HepG2 (cell line): ENCODE measurements around the gene OS9. TPM values are rescaled to one million over a fixed set of nuclear protein-coding genes. Genes with fewer than 3 reads are reported as not detected.

ENCODE experiments used
- ATAC-seq: fragments of 200-7000 bp; cut with Tn5 transposase; 3 replicates; pipeline ENCODE4 v1.9.1; 2020; ENCODE audit warnings: mild to moderate bottlenecking, moderate library complexity
- BruUV-seq: library from RNA; stranded (reverse); fragments of 400-500 nt; replicated peaks from 2 replicates; lab custom pipeline; 2021; lab: Mats Ljungman, UMichigan
- CTCF ChIA-PET: fragments of 300-600 bp; formaldehyde crosslinking; extraction: SDS; loops from one replicate; lab custom pipeline; 2021; ENCODE audit warnings: low total read pairs, inconsistent platforms, low intra/inter-chr PET ratio; lab: Yijun Ruan, JAX
- POLR2A ChIA-PET: fragments of 350-600 bp; sonication (Branson Sonifier 250); formaldehyde crosslinking; loops from one replicate; lab custom pipeline; 2020; ENCODE audit warnings: antibody characterized with exemption, inconsistent platforms; lab: Yijun Ruan, JAX
- DNase-seq: peaks from one replicate; pipeline ENCODE4 v3.0.0-alpha.2; 2015; ENCODE audit warnings: low spot score
- FAIRE-seq: peaks from 3 replicates; lab custom pipeline; 2011; peaks lifted over from hg19 to GRCh38; lab: Jason Lieb, UNC
- H2AFZ ChIP-seq: one replicate; pipeline ENCODE4 v1.6.1; 2011; ENCODE audit warnings: low read length, inconsistent platforms
- H3K27ac ChIP-seq: fragments of 300-600 bp; 3 replicates; pipeline ENCODE4 v1.8.0; 2011; ENCODE audit warnings: mixed run types, mild to moderate bottlenecking, mixed read lengths, low read length, inconsistent platforms; ENCODE audit not compliant: insufficient read depth; ENCODE audit errors: extremely low read length
- H3K27me3 ChIP-seq, 2 experiments: fragments of 200-600 bp in 1 of 2; 2 replicates in 1 of 2; 3 replicates in 1 of 2; pipeline versions ENCODE4 v1.6.0 to v1.8.0; 2011; ENCODE audit warnings: low read length in 2 of 2, mild to moderate bottlenecking in 2 of 2, moderate library complexity in 2 of 2, inconsistent platforms in 1 of 2; ENCODE audit not compliant: insufficient read depth in 2 of 2, control insufficient read depth in 1 of 2
- H3K36me3 ChIP-seq, 2 experiments: fragments of 200-600 bp in 1 of 2; replicated peaks in 1 of 2; 2 replicates in 1 of 2; 3 replicates in 1 of 2; pipeline versions ENCODE4 v1.5.1 to v1.8.0; 2011; ENCODE audit warnings: low read length in 2 of 2, inconsistent platforms in 1 of 2; ENCODE audit not compliant: insufficient read depth in 2 of 2, control insufficient read depth in 1 of 2
- H3K4me1 ChIP-seq: 2 replicates; pipeline ENCODE4 v1.5.1; 2012; ENCODE audit warnings: low read length, inconsistent platforms; ENCODE audit not compliant: insufficient read depth
- H3K4me2 ChIP-seq: 2 replicates; pipeline ENCODE4 v1.6.0; 2011; ENCODE audit warnings: low read depth, low read length, inconsistent platforms
- H3K4me3 ChIP-seq, 3 experiments: fragments of 200-600 bp in 1 of 3; sonication (generic), shearing (Covaris generic) in 1 of 3; replicated peaks in 1 of 3; 2 replicates each; pipeline ENCODE4 v1.5.1; 2011 to 2016; ENCODE audit warnings: low read length in 3 of 3, inconsistent platforms in 2 of 3, low read depth in 2 of 3, mild to moderate bottlenecking in 2 of 3, control low read depth in 1 of 3, mixed read lengths in 1 of 3; ENCODE audit not compliant: insufficient read depth in 1 of 3
- H3K79me2 ChIP-seq: one replicate; pipeline ENCODE4 v1.6.1; 2011; ENCODE audit warnings: low read length, inconsistent platforms; ENCODE audit not compliant: insufficient read depth
- H3K9ac ChIP-seq: 2 replicates; pipeline ENCODE4 v1.6.0; 2011; ENCODE audit warnings: mild to moderate bottlenecking, low read depth, low read length, inconsistent platforms; ENCODE audit not compliant: insufficient read depth
- H3K9me3 ChIP-seq: 2 replicates; pipeline ENCODE4 v1.5.1; 2012; ENCODE audit warnings: mild to moderate bottlenecking, low read length
- H4K20me1 ChIP-seq: 2 replicates; pipeline ENCODE4 v1.6.0; 2011; ENCODE audit warnings: inconsistent platforms, mild to moderate bottlenecking, low read length, moderate library complexity; ENCODE audit not compliant: insufficient read depth
- ARHGAP35 ChIP-seq: sonication (generic); formaldehyde crosslinking; IDR thresholded peaks from 2 replicates; pipeline ENCODE4 v1.9.0; 2022; ENCODE audit warnings: mild to moderate bottlenecking, inconsistent platforms, moderate library complexity, missing genetic modification reagents, borderline replicate concordance
- CEBPG ChIP-seq: IDR thresholded peaks from 2 replicates; pipeline ENCODE4 v1.6.1; 2016
- MEIS2 ChIP-seq: sonication (generic); formaldehyde crosslinking; IDR thresholded peaks from 2 replicates; pipeline ENCODE4 v1.9.0; 2021; ENCODE audit warnings: mild to moderate bottlenecking, missing genetic modification reagents
- MTF1 ChIP-seq: sonication (generic); formaldehyde crosslinking; IDR thresholded peaks from 2 replicates; pipeline ENCODE4 v1.5.0; 2020; ENCODE audit warnings: missing genetic modification reagents
- PCBP2 ChIP-seq: fragments of 200-400 bp; formaldehyde crosslinking; optimal IDR thresholded peaks from 2 replicates; pipeline ENCODE3; 2018; ENCODE audit warnings: low read length, low read depth; ENCODE audit not compliant: poor library complexity, severe bottlenecking
- REXO4 ChIP-seq: sonication (generic); formaldehyde crosslinking; IDR thresholded peaks from 2 replicates; pipeline ENCODE4 v1.8.0; 2022; ENCODE audit warnings: missing genetic modification reagents, mild to moderate bottlenecking, borderline replicate concordance
- SP5 ChIP-seq: IDR thresholded peaks from 2 replicates; pipeline ENCODE4 v1.6.1; 2016; ENCODE audit warnings: low read depth, borderline replicate concordance
- TBX3 ChIP-seq: fragments of 450-650 bp; IDR thresholded peaks from 2 replicates; pipeline ENCODE4 v1.6.1; 2017; ENCODE audit warnings: antibody characterized with exemption, mild to moderate bottlenecking, inconsistent platforms, borderline replicate concordance
- THAP11 ChIP-seq: IDR thresholded peaks from 2 replicates; pipeline ENCODE4 v1.6.1; 2016; ENCODE audit warnings: missing biosample characterization, missing genetic modification reagents
- ZBTB7B ChIP-seq: sonication (generic); formaldehyde crosslinking; IDR thresholded peaks from 2 replicates; pipeline ENCODE4 v1.4.0; 2020; ENCODE audit warnings: missing genetic modification reagents
- ZFP36L1 ChIP-seq: sonication (generic); formaldehyde crosslinking; IDR thresholded peaks from 2 replicates; pipeline ENCODE4 v1.8.0; 2022; ENCODE audit warnings: mild to moderate bottlenecking, missing genetic modification reagents, moderate library complexity
- ZFP41 ChIP-seq: sonication (generic); formaldehyde crosslinking; IDR thresholded peaks from 2 replicates; pipeline ENCODE4 v1.4.0; 2020; ENCODE audit warnings: mild to moderate bottlenecking, missing genetic modification reagents, borderline replicate concordance
- ZNF160 ChIP-seq: sonication (generic); formaldehyde crosslinking; IDR thresholded peaks from 2 replicates; pipeline ENCODE4 v1.8.0; 2022; ENCODE audit warnings: mild to moderate bottlenecking, inconsistent platforms, missing genetic modification reagents
- ZNF225 ChIP-seq: sonication (generic); formaldehyde crosslinking; IDR thresholded peaks from 2 replicates; pipeline ENCODE4 v1.4.0; 2020; ENCODE audit warnings: mild to moderate bottlenecking, missing genetic modification reagents
- ZNF274 ChIP-seq: sonication (generic); formaldehyde crosslinking; IDR thresholded peaks from 2 replicates; pipeline ENCODE4 v1.5.1; 2020; ENCODE audit warnings: mild to moderate bottlenecking, missing genetic modification reagents
- ZNF296 ChIP-seq: sonication (generic); formaldehyde crosslinking; conservative IDR thresholded peaks from 2 replicates; pipeline ENCODE4 v1.5.0; 2020; ENCODE audit warnings: mild to moderate bottlenecking, missing genetic modification reagents
- ZNF530 ChIP-seq: sonication (generic); formaldehyde crosslinking; IDR thresholded peaks from 2 replicates; pipeline ENCODE4 v1.5.0; 2020; ENCODE audit warnings: low read depth, mild to moderate bottlenecking, missing genetic modification reagents
- ZNF549 ChIP-seq: sonication (generic); formaldehyde crosslinking; IDR thresholded peaks from 2 replicates; pipeline ENCODE4 v1.5.0; 2020; ENCODE audit warnings: missing genetic modification reagents
- ZNF577 ChIP-seq: sonication (generic); formaldehyde crosslinking; IDR thresholded peaks from 2 replicates; pipeline ENCODE4 v1.4.0; 2020; ENCODE audit warnings: mild to moderate bottlenecking, low read depth, missing genetic modification reagents, borderline replicate concordance
- ZSCAN31 ChIP-seq: sonication (generic); formaldehyde crosslinking; IDR thresholded peaks from 2 replicates; pipeline ENCODE4 v1.5.0; 2020; ENCODE audit warnings: low read depth, mild to moderate bottlenecking, missing genetic modification reagents
- WGBS: methylation state at CpG from one replicate; pipeline ENCODE4 v1.1.6; 2017; ENCODE audit warnings: low lambda C conversion rate; 5-methylcytosine and 5-hydroxymethylcytosine counted together
- in situ Hi-C: cut with HindIII; loops from 2 replicates; pipeline ENCODE4 v1.10.0; 2017; ENCODE audit warnings: low pct_unique_long_range_greater_than_20kb; ENCODE audit not compliant: extremely low pct_ligation_motif_present
- intact Hi-C: fragments of 100-400 bp; cut with micrococcal nuclease; formaldehyde crosslinking; loops from one replicate; pipeline ENCODE4 v1.10.0; 2022; ENCODE audit not compliant: unreplicated experiment
- polyA plus RNA-seq, 8 experiments: library from polyadenylated mRNA; depleted of rRNA in 3 of 8; stranded (reverse) in 7 of 8; unstranded in 1 of 8; fragments of >200 nt; fragmentation: Illumina TruSeq in 4 of 8; extraction: Trizol in 4 of 8; gene quantifications; 2 replicates each; pipeline versions ENCODE4 v1.2.1 to v1.2.3, GENCODE V29; 2011 to 2016; ENCODE audit warnings: low read depth in 4 of 8, missing spikeins in 1 of 8, mixed read lengths in 1 of 8; ENCODE audit not compliant: insufficient read depth in 1 of 8
- total RNA-seq, 5 experiments: library from RNA; depleted of rRNA; stranded (reverse); fragments of >200 nt; fragmentation: Illumina TruSeq; extraction: Trizol; gene quantifications; 2 replicates each; pipeline ENCODE4 v1.2.3, GENCODE V29; 2016; ENCODE audit warnings: low read depth in 1 of 5
- TF ChIP-seq, protein P1 (sequence below): sonication (generic); formaldehyde crosslinking; IDR thresholded peaks from 2 replicates; pipeline ENCODE4 v1.8.1; 2023; ENCODE audit warnings: mild to moderate bottlenecking, missing genetic modification reagents
- TF ChIP-seq, protein P2 (sequence below): sonication (generic); formaldehyde crosslinking; IDR thresholded peaks from 2 replicates; pipeline ENCODE4 v1.5.1; 2020; ENCODE audit warnings: missing genetic modification reagents, mild to moderate bottlenecking, borderline replicate concordance
- TF ChIP-seq, protein P3 (sequence below): sonication (generic); formaldehyde crosslinking; IDR thresholded peaks from 2 replicates; pipeline ENCODE4 v1.8.1; 2023; ENCODE audit warnings: mild to moderate bottlenecking, missing genetic modification reagents

The OS9 gene
- total and polyA plus RNA-seq, 2 of the 13 experiments (the other 11 are each of a cell fraction or from before 2014, with no cell fraction given) = 156 to 206 TPM

DNA sequence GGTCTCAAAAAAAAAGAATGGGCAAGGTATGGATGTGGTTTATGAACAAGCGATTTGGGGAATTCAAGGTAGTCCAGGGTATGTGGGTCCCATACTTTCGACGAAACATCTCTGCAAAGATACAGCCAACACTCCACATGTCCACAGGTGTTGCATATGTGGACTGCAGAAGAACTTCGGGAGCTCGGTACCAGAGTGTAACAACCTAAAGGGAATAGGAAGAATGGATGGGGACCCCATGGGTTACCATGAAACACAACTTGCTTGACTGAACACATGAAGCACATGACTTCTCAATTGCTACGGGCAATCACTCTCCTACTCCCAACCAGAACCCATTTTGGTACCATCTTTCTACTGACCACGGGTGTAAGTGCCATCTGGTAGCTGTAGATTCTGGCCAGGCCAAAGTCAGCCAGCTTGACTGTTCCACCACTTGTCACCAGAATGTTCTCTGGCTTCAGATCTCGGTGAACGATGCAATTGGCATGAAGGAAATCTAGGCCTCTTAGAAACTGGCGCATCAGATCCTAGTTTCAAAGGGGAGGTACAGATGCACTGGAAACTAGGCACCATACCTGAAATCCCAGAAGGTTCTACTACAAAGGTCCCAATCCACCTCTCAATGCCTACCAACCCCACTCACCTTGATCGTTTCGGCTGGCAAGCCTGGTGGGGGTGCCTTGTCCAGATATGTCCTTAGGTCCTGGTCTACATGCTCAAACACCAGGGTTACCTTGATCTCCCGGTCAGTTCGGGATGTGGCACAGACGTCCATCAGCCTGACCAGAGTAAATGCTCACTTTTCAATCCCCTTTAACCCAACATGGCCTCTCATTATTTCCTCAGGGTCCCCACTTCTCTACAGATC lies 56.9 kb downstream of the OS9 start:
- FAIRE-seq = peak; percentile 15
- intact Hi-C loops = no loop called here
- H3K27me3 ChIP-seq = no peaks in the 10 kb centered on the region; a peak in 1 of 5 replicates
- no peak for TF ChIP-seq ARHGAP35 (CRISPR knock-in tag)
- TF ChIP-seq ZNF296 (CRISPR knock-in tag) = no peak
- no peak for TF ChIP-seq ZFP36L1
- no peak for TF ChIP-seq ZNF225 (CRISPR knock-in tag)
- no peak for TF ChIP-seq ZSCAN31 (CRISPR knock-in tag)
- TF ChIP-seq ZNF160 = 0 out of 2 replicates have a peak, but pooled peaks have one; percentile 11
- no peak for TF ChIP-seq ZNF577
- TF ChIP-seq PCBP2 = no peak
- TF ChIP-seq THAP11 = no peak
- TF ChIP-seq ZFP41 (CRISPR knock-in tag) = no peak
- TF ChIP-seq ZNF274 = 0 out of 2 replicates have a peak, but pooled peaks have one; percentile 25
- no peak for TF ChIP-seq MTF1
- no peak for TF ChIP-seq ZBTB7B
- TF ChIP-seq, protein P1, sequence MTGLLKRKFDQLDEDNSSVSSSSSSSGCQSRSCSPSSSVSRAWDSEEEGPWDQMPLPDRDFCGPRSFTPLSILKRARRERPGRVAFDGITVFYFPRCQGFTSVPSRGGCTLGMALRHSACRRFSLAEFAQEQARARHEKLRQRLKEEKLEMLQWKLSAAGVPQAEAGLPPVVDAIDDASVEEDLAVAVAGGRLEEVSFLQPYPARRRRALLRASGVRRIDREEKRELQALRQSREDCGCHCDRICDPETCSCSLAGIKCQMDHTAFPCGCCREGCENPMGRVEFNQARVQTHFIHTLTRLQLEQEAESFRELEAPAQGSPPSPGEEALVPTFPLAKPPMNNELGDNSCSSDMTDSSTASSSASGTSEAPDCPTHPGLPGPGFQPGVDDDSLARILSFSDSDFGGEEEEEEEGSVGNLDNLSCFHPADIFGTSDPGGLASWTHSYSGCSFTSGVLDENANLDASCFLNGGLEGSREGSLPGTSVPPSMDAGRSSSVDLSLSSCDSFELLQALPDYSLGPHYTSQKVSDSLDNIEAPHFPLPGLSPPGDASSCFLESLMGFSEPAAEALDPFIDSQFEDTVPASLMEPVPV (CRISPR knock-in tag) = no peak
- no peak for TF ChIP-seq SP5 (CRISPR knock-in tag)
- TF ChIP-seq ZNF549 (CRISPR knock-in tag) = no peak
- no peak for TF ChIP-seq ZNF530 (CRISPR knock-in tag)
- no peak for TF ChIP-seq REXO4 (CRISPR knock-in tag)
- TF ChIP-seq MEIS2 (CRISPR knock-in tag) = no peak
- TF ChIP-seq TBX3 = no peak
- TF ChIP-seq, protein P2, sequence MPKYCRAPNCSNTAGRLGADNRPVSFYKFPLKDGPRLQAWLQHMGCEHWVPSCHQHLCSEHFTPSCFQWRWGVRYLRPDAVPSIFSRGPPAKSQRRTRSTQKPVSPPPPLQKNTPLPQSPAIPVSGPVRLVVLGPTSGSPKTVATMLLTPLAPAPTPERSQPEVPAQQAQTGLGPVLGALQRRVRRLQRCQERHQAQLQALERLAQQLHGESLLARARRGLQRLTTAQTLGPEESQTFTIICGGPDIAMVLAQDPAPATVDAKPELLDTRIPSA (CRISPR knock-in tag) = no peak
- TF ChIP-seq, protein P3, sequence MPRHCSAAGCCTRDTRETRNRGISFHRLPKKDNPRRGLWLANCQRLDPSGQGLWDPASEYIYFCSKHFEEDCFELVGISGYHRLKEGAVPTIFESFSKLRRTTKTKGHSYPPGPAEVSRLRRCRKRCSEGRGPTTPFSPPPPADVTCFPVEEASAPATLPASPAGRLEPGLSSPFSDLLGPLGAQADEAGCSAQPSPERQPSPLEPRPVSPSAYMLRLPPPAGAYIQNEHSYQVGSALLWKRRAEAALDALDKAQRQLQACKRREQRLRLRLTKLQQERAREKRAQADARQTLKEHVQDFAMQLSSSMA (CRISPR knock-in tag) = no peak
- TF ChIP-seq CEBPG (CRISPR knock-in tag) = no peak

More for the DNA sequence above, 56.9 kb downstream of the OS9 start:
- in situ Hi-C loops = no loop called here
- peaks cover 25% of the 10 kb centered on the region for H3K79me2 ChIP-seq
- ATAC-seq = no peak
- CTCF ChIA-PET = no interaction called here
- BruUV-seq = no TSS peak
- H2AFZ ChIP-seq = no peak overlapping the region
- peaks cover 10 to 39% of the 10 kb centered on the region in 2 experiments for H3K36me3 ChIP-seq
- 76% methylated on average over 15 of the region's 15 CpGs for WGBS
- peak overlapping the region; percentile 87 for H3K27ac ChIP-seq
- no peaks in the 10 kb centered on the region for H3K9me3 ChIP-seq
- peaks cover 43% of the 10 kb centered on the region for H3K4me1 ChIP-seq
- 0 out of 2 replicates have a peak, but pooled peaks cover 5% of the 10 kb centered on the region for H4K20me1 ChIP-seq
- H3K9ac ChIP-seq = peak overlapping the region; percentile 96
- POLR2A ChIA-PET = no interaction called here
- peak overlapping the region; percentile 98 for H3K4me2 ChIP-seq
- no peak for DNase-seq
- H3K4me3 ChIP-seq = peak overlapping the region; percentile 72 to 87 (median 78)
